ENCODE data around the gene RASA1. TPM values are rescaled to one million over a fixed set of nuclear protein-coding genes. Genes with fewer than 3 reads are reported as not detected.

Gene RASA1
- polyA plus RNA-seq, 10 donors: 25.0 to 35.6 (median 30.5) TPM

DNA sequence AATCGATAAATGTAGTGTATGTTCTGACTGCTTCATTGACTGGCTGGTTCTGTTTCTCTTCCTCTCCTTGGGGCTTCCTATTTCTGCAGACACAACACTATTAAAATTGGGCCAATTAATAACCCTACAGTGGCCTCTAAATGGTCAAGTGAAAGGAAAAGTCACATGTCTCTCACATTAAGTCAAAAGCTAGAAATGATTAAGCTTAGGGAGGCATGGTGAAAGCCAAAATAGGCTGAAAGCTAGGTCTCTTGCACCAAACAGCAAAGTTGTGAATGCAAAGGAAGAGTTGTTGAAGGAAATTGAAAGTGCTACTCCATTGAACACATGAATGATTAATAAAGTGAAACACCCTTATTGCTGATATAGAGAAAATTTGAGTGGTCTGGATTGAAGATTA lies 86.8 kb downstream of the RASA1 start:
- DNase-seq: no peak

DNA sequence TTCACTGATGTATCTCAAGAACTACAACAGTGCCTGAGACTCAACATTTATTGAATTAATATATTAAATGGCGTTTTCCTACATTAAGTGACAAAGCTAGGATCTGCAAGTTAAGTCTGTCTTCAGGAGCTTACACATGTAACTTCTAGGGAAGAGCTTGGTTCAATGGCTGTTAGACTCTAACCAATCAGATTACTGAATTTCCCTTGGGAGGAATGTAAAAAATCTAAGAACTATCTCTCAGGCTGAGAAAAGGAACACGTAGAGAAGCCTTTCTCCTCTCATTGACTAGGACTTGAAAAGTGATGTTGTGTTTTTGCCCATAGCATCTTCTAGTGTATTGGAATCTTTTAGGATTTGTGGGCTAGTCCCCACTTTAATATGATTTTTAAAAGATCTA lies 91.4 kb downstream of the RASA1 start:
- no peak for DNase-seq

- DNase-seq: no peak
Measured at GRCh38 chr5:87360132-87360531, 92.4 kb downstream of the RASA1 start.

GRCh38 chr5:87361031-87361445 lies 93.4 kb downstream of the RASA1 start:
- DNase-seq: peak; percentile 18 to 46 (median 41)

GRCh38 chr5:87361536-87362213 lies 94.0 kb downstream of the RASA1 start:
- DNase-seq: no peak

DNA sequence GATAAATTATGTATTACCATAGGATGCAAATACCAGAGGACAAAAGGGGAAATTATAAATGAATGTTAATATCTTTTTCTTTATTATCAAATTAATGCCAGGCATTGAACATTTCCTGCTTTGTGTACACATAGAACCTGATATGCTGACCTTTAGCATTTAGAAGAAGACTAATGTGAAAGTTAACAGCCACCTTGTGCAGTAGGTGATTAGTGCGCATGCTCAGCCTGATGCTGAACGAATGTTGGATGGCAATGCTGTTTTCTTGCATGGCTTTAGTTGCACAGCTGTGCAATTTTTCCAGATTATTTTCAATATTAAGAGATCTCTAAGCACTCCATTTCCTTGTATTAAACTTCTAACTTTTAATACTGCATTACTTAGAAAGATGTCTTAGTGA lies 99.6 kb downstream of the RASA1 start:
- DNase-seq: no peak

DNA sequence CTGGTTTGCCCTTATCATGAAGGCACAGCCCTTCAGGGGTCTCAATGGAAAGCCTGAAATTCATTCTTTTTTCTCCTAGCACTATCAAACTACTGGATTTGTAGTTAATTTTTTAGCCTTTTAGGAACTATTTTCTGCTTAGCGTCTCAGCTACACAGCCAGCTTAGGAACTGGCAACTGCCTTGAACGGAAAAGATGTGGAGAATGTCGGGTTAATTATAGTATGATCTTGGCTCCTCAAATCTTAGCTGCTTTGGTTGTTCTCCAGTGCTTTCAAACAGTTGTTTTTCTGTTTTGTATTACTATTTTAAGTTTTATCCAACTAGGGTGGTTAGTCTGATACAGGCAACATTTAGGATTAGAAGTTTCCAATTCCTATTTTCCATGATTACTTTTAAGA lies 100.9 kb downstream of the RASA1 start:
- DNase-seq: no peak

DNA sequence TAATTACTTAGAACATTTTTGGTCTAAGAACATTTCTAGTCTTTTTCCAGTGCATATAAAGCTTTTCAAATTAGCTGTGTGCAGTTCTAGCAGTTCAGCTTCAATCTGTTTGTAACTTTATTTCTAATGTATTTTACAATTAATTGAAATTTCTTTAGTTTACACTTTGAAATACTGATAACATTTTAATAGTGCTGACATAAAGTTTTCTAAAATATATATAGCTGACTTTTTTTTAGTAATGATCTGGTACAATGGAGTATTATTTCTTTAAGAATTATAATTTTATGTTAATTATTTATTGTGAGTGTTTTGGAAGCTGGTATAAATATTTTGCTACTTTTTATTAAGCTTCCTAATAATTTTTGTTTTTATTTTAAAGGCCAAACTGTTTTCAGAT lies 101.7 kb downstream of the RASA1 start:
- no peak for DNase-seq

- no peak for DNase-seq
Measured at GRCh38 chr5:87372705-87373104, 105.0 kb downstream of the RASA1 start.

- DNase-seq: no peak
Measured at GRCh38 chr5:87382224-87382623, 114.5 kb downstream of the RASA1 start.

DNA sequence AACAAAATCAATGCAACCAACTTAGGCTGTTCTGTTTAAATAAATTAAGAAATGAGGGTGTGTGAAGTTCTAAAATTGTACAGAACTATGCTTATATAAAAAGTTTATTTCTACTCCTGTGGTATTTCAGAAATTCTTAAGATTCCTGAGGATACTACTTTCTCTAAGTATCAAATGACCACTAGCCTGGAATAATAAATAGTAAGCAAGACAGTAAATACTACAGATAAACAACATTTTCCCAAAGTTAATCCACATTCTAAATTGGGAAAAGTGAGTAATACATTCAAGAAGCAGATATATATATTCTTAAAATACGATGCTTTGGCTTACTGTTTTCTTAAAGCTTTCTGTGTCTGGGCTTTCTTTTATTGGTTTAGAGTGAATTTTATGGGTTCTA lies 115.5 kb downstream of the RASA1 start:
- no peak for DNase-seq

DNA sequence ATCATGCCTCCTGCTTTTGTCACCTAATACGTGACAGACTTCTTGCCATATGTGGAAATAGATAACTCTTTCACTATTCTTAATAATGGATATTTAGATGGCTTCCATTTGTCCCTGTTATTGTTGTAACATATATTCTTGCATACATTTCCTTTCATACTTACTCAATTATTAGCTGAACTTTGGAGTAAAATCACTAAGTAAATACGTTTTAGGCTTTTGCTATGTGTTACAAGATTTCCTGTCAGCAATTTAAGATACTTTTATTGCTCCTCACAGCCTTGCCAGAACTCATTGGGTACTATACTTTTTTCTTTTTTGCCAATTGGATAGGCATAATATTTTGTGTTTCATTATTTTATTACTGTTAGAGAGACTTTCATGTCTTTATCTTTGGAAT lies 118.1 kb downstream of the RASA1 start:
- DNase-seq: no peak

GRCh38 chr5:87388129-87388528 lies 120.4 kb downstream of the RASA1 start:
- DNase-seq: no peak

GRCh38 chr5:87389296-87390034 lies 121.8 kb downstream of the RASA1 start:
- DNase-seq: no peak

DNA sequence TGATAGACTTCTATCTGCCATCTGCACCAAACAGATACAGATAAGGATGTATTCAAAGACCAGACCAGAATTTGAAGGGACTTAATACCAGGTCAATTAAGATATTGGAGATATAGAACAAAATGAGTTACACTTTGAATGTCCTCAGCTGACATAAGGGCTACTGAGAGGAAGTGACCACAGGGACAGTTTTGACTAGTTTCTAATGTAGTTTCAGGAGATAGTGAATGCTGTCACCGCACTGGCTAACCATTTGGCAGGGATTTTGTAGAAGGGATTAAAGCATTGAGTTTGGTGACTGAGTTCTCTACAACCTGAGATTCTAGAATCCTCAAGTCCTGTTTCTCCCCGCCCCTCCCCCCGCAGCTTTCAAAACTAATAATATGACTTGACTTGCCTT lies 122.4 kb downstream of the RASA1 start:
- no peak for DNase-seq

DNA sequence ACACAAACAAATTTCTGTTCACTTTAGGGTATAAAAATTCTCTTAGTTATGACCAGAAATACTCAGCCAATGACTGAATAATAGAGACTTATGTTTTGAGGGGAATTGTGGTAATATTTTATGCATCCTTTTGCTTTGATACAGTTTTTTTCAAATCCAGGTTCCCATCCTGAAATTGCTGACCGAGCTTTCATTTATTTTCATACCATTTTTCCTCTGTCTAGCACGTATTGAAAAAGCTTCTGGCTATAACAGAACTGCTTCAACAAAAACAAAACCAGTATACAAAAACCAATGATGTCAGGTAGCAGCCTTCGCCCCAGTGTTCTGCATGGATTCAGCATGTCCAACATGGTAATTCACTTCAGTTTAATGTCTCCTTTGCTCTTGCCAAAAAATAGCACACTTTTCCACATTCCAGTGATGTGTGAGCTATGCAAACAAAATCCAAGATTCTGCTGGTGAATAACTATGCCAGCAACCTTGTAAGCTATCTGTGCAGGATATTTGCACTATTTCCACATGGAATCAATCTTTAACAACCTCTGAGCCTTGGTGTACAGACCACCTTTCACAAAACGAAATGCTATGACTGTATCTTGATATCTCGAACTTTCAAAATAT lies 123.0 kb downstream of the RASA1 start:
- DNase-seq: peak in 1 of 3 donors; percentile 38

GRCh38 chr5:87392170-87392569 lies 124.5 kb downstream of the RASA1 start:
- DNase-seq: no peak

- DNase-seq: no peak
Measured at GRCh38 chr5:87392801-87393200, 125.1 kb downstream of the RASA1 start.

- DNase-seq: peak in 1 of 3 donors; percentile 56
Measured at GRCh38 chr5:87393331-87393730, 125.6 kb downstream of the RASA1 start.

- DNase-seq: peak in 1 of 3 donors; percentile 6
Measured at GRCh38 chr5:87394411-87395165, 126.9 kb downstream of the RASA1 start.

- no peak for DNase-seq
Measured at GRCh38 chr5:87398981-87399614, 131.4 kb downstream of the RASA1 start.

- no peak for DNase-seq
Measured at GRCh38 chr5:87399720-87400119, 132.0 kb downstream of the RASA1 start.

Data from muscle of back (tissue), 11 donors.